Stimulated activated CD8-positive, alpha-beta memory T cell treated with anti-CD3 and anti-CD28 coated beads, Interleukin-15, amount 100 ng/mL, for 4 hours (primary cell): ENCODE results near the gene STK32A.
"Not testable (repeated sequence)": the region's sequence is repeated elsewhere in the genome, so short reads cannot be mapped to it uniquely, and the experiment has no call there.

Source experiments
- DNase-seq, 2 donors: peaks; one replicate each; pipeline ENCODE4 v3.0.0-alpha.2; 2020; ENCODE audit warnings: low read depth in 2 of 2

STK32A gene

DNA sequence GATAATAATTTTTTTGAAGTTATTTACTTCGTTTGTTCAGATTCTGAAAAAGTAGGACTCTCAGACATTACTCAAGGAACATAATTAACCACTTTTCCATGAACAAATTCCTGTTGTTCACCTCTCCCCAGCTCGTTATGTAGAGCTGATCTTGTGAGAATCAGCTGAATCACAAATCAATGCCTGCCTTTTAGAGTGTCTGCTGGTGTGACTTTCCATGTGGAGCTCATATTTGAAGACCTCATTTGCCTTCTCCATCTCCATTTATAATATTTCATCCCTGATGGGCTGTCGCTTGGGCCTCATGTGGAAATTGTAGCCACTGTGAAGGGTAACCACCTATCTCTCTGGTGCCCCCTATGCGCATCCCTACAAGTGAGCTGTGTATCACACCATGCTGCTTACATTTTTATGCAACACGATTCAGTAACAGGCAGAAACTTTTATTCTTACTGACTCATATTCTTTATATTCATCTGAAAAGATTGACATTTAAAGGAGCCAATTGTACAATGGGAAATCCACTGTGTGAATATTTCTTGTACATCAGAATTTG lies 111.3 kb downstream of the STK32A start:
- DNase-seq = no peak

DNA sequence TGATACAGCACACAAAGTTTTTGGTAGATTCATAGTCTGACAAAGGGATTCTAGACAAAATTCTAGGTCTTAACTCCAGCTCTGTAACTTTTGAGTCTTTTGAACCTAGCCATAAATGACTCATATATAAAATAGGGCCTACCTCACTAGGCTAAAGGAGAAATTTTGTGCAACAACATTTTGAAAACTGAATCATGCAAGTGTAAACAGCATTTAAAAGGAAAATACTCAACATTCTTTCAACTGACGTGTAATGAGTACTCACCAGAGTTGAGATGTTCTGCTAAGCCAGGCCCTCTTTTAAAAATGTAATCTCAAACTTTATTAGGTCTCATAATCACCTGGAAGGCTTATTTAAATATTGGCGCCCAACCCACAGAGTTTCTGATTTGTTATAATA lies 113.2 kb downstream of the STK32A start:
- DNase-seq = no peak

DNA sequence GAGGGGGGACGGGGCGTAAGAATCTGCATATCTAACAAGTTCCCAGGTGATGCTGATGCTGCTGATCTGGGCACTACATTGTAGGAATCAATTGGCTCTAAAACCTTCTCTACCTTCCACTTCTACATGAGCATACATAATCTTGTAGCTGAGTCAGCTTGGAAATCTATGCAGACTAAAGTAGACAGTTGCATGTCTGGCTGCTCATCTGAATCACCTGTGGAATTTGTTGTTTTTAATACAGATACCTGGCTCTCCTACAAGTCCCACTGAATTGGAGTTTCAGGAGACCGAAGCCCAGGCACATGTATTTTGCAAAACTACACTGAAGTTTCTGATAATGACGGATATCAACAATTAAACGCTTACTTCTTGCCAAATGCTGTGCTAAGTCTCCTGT lies 113.6 kb downstream of the STK32A start:
- DNase-seq = no peak

DNA sequence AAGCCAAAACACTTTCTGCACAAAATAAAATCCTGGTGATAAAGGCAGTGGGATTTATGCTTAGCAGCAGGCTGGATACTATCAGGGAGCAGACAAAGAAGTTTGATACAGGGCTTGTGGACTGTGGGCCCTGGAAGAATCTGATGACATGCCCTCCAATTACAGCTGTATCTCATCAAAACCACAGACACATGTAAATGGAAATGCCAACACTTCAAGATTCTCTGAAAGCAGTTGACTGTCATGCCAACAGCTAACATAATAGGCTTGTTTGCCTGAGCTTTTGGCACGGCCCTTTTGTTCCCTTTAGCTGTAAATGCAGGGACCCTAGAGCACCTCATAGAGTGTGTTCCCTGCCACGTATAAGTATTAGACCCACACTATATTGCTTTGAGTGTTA lies 114.4 kb downstream of the STK32A start:
- no peak for DNase-seq

DNA sequence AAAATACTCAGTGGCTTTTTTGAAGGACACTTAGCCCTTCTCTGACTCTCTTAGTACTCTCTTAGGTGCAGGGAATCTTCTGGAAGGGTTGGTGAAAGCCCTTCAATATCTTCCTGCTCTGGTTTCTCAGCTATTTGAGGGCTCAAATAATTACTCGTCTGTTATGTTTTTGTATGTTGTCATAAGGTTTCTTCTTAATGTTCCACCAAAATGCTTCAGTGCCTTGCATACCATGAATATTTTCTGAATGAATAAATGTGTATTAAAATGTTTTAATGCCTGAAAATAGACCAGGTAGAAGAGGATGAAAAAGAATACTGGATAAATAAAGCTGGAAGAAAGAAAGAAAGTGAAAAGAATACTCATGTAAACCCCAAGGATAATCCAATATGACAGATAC lies 124.3 kb downstream of the STK32A start:
- DNase-seq = no peak

DNA sequence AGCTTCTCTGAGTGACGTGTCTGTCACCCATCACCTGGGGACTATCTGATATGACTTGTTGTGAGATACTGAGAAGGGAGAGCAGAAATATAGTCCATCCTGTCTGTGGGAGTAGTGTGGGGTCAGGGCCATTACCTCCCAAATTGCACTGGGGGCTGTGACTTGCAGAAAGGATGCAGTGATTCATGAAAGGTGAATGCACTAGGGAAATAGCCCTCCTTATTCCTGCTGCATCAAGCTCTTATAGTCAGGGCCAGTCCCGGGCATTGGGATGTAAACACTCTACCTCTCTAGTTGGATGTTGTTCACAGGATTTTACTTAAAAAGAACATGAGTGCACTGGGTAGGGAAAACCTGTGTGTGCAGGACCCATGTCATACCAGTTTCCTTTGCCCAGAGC lies 124.8 kb downstream of the STK32A start:
- DNase-seq = no peak

DNA sequence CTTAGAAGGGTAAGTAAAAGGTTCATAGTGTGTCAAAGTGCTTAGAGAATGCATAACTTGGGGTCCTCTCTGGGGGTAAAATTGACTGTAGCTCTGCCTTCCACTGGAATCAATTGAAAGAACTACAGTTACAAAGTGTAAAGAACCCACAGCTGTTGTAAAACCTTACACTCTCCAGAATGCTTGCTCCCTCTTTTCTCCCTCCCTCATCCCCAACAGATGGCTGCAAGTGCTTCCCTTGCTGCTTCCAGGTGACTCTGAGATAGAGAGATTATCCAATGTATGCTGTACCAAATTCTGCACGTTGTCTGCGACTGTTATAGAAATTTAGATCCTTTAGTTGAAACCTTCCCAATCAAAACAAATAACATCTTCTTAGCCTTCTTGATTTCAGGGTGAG lies 126.0 kb downstream of the STK32A start:
- DNase-seq = no peak

DNA sequence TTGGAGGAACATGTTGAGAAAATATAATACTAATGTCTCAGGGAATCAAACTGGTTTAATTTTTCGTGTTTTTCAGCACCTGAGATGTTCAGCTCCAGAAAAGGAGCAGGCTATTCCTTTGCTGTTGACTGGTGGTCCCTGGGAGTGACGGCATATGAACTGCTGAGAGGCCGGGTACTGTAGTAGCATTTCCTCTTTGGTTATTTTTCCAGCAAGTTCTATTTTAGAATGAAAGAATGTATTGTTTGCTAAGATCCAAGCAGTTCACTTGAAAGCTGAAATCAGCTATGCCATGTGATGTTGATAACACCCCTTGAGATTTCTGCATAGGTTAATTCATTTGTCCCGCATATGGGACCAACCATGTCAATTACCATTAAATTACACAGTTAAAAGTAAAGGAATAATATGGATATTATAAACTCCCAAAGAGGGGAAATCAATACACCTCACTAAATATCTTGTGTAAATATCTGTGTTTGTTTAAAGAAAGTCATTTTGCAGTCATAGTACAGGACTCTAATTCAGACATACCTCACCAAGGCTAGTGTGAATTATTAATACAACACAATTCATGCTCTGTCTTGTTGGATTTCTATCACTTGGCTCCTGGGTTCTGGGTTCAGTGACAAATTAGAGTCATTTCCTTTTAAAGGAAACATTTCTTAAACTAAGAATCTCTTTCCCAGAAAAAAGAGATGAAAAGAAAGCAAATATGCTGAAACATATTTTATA lies 126.8 kb downstream of the STK32A start:
- no peak for DNase-seq

DNA sequence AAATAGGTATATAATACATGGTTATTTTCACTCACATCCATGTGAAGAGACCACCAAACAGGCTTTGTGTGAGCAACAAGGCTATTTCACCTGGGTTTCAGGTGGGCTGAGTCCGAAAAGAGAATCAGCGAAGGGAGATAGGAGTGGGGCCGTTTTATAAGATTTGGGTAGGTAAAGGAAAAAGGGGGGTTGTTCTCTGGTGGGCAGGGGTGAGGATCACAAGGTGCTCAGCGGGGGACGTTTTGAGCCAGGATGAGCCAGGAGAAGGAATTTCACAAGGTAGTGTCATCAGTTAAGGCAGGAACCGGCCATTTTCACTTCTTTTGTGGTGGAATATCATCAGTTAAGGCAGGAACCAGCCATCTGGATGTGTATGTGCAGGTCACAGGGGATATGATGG lies 132.6 kb downstream of the STK32A start:
- DNase-seq = not testable (repeated sequence)

DNA sequence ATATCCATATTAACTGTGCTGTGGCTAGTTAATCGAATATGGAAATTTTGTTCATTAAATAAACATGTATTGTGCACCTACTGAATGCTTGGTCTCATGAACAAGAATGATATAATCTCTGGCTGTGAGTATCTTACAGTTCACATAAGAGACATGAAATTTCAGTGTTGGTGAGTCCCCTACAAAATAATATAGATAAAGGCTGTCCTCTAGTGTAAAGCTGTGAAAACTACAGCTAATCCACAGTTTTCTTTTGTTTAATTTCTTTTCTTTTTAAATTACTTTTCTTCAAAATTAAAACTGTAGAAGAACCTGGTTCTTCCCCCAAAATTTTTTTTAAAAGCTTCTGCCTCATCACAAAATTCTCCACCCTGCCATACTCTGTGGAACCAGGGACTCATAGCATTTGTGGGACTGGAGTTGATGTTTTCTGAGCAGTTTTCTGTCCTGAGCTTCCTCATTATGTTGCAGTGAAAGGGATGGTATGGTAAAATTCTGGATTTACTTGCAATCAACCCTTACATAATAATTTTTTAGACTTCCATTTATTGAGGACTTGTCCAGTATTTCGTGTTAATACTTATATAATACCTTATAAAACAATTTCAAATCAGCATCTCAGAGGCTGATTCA lies 135.0 kb downstream of the STK32A start:
- DNase-seq = no peak

DNA sequence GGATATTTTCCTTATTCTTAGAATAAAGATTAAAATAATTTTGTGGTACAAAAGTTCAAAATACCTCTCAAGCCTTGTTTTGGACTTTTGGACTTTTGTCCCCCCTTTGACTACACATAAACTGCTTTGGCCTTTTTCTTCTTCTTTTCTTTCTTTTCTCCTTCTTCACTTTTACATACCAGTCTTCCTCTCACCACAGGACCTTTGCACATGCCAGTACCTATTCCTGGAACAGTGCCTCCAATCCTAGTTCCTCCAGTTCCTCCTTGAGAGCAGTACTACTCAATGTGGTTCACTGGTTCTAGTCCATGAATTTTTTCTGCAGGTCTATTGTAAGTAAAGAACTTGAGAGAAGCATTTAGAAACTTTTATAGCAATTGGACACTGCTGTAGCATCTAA lies 136.5 kb downstream of the STK32A start:
- DNase-seq = no peak

DNA sequence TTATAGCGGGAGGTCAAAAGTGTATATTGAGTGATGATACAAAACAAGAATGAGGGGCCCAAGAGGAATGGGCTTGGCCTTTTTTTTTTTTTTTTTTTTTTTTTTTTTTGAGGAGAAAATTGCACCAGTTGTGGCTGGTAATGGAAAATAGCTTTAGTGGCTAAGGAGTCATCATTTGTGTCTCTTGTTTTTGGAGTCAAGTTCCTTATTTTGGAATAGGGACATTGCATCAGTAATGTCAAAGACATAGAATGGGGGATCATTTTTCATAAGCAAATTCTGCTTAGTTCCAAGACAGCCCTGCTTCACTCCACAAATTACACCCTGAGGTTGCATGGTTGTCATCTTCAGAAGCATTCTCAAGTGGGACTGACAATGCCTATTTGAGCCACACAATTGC lies 137.4 kb downstream of the STK32A start:
- DNase-seq = no peak

DNA sequence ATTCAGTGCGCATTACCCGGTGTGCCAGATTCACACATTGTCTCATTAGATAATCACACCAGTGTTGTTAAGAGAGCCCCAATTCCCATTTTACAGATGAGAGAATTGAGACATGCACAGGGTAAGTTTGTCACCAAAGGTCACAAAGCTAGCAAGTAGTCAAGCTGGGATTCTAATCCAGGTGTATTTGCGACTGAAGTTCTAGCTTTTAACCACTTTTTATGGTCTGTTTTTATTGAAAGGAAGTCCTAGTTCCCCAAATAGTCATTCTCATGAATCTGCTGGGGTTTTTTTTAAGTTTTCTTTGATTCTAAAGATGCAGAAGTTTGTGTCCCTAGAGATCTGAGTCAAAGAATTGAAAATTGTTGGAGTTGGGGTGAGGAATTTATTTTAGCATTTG lies 138.5 kb downstream of the STK32A start:
- DNase-seq = no peak

DNA sequence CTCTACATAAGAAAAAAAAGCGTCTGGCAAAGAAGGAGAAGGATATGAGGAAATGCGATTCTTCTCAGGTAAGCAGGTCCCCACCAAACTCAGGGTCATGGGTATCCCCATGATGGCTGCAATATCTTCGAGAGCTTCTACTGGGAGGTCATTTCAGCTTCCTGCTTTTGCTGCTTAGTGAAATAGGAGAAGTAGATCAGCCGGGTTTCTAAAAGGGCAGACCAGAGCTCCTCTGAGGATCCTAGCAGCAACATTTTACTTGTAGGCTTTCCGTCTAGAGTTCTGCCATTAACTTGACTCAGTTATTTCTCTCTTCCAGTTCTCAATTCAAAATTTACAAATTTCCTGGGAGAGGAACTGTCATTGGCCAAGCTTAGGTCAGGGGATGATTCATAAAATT lies 140.3 kb downstream of the STK32A start:
- no peak for DNase-seq

DNA sequence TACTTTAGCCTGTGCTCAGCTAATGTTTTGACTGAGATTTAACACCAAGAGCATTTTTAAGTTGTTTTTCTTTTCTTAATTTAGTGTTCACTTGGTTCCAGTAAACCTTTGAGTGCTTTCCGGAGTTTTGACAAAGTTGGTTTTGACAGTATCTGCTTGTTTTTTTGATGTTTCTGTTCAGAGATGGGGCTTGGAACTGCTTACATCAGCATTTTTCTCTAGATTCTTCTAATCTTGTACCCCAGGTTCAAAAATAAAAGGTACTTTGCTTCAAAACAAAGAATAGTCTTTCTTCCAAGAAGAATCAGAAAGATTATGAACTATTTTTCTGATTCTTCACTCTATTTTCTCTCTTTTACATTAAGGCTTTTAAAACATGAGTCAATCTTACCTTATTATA lies 142.9 kb downstream of the STK32A start:
- DNase-seq = no peak

DNA sequence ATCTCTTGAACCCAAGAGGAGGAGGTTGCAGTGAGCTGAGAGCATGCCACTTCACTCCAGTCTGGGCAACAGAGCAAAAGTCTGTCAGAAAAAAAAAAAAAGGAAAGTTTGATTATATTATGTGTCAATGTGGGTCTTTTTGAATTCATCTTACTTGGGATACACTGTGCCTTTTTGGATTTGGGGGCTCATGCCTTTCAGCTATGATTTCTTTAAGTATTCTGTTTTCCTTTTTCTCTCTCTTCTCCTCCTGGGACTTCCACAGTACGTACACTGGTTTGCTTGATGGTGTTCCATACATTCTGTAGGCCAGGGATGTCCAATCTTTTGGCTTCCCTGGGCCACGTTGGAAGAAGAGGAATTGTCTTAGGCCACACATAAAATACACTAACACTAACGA lies 146.7 kb downstream of the STK32A start:
- DNase-seq = no peak

DNA sequence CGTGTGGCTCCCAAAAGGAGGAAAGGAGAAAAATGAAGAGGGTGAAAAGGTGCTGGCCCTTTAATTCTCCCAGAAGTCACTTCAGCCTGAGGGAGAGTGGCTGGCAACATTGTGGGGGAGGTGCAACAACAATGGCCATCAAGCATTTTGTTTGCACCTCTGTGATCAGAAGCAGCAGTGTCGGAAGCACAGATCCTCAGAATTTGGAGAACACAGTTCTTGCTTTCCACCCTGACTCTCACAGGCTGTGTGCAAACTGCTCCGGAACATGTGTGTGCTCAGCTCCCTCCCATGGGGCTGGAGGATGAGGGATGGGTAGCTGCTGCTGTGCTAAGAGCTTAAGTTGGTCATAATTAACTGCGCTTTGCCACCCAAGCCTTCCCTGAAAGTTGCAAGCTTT lies 147.9 kb downstream of the STK32A start:
- DNase-seq = no peak

DNA sequence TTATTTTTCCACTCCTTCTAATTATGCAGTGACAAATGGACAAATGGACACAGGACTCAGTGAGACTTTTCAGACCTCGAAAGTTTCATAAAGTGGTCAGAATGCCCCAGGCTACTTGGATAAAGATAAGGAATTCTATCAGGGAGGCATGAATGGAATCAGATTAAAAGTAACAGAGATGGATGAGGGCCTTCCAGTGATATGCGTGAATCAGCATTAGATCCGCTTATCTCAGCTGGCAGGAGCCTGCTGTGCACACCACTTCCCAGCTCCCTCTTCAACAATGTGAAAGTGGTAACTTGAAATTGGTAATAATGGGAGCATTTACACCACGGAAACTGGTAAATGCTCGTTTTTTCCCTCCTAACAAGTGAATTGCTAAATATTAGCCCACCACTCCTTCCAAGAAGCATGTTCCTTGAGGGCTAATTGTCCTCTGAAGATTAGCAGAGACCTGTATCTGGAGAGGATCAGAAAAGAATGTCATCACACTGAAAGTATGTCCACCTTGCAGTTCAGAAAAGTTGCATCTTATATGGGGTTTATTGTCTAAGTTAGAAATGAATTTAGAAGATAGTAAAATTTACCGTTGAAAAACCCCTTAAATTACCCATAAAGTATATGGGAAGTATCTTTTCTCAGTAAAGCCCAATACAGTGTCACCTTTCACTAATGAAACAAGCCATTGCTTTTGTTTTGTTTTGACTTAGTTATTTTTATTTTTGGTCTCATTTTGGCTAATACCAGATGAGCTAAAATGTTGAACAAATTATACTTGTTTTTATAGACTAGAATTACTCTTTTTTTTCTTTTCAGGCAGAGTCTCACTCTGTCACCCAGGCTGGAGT lies 149.7 kb downstream of the STK32A start:
- no peak for DNase-seq

DNA sequence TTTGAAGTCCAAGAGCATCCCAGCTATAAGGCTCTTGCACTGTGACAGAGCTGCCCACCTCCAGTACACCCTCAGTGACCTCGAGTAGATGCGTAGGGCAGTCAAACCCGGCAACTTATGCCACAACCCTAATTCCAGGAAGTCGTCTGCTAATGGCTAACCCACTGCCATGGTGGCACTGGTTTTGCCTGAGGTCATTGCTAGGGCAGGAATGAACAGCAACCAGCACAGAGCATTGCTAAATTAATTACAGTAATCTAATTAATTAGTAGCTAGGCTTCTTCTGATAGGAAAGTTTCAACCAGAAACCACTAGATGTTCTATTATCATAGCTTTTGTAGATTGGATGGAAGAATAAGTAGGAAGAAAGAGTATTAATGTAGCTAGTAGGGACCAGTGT lies 152.3 kb downstream of the STK32A start:
- DNase-seq = no peak

DNA sequence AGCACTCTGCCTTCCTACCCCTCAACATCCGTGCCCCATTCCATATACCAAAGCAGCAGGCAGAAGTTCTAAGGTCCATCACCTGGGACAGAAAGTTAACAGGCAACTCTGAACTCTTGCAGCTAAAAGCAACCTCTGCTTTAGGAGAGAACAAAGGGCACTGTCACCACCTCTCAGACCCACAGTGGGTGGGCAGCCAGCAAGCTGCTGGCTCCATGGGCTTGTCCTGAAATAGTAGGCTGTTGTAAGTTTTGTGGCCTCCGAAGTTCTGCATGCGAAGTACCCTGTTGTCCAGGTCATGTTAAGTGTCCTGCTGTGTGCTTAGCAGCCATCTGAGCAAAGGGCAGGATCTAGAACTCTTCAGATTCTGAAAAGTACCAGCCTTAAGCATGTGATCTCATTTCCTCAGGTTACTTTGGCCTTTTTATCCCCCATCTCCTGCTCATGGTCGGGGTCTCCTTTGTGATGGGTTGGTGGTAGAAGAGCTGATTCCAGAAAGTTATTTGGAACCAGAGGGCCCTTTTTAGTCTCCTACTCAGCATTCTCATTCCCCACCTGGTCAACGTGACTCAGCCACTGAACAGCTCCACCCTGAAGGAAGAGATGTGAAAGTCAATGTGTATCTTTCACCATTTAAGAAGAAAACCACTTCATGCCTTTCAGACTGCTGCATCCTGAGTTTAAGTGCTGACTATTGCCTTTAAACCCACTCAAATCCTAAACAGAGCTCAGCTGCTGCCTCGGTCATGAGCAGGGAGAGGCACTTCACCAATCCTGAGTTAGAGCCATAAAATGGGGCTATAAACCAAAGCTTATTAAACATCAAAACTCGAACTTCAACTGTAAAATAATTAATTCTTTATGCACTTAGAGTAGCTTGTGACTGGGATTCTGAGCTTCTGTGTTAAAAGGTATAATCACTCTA lies 153.6 kb downstream of the STK32A start:
- DNase-seq = no peak

DNA sequence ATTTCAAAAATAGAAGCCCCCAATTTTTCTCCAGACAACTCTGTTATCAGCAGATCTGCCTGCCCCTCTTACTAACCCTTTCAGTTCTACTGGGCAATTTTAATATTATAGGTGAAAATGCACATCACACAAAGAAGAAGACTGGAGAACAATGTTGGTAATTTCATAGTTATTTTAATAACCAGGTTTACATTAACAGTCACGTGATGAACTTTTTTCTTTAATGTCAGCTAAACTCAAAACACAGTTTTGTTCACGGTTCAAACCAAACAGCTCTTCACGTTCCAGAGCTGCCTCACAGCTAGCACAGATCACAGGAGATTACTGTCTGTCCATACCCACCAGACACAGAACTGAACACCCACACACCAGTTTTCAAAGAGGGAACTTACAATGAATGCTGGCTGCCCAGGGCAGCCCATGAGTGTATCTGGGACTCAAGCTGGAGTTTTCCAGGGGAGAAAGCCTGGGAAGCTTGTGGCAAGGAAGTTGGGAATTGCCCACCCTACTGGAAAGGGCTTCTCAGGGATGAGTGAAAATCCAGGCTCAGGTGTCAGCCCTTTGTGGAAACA lies 155.9 kb downstream of the STK32A start:
- DNase-seq = no peak
